Inferior parietal cortex (tissue), 1 donor: ENCODE measurements around the gene ELK3.

Experiments used
- DNase-seq: peaks from one replicate; pipeline ENCODE4 v3.0.0-alpha.2; 2016; ENCODE audit errors: extremely low spot score

Gene ELK3

GRCh38 chr12:96234591-96235483 is 40.7 kb downstream of the ELK3 start:
- no peak for DNase-seq

GRCh38 chr12:96235484-96235826 is 41.3 kb downstream of the ELK3 start:
- no peak for DNase-seq

GRCh38 chr12:96236221-96236822 is 42.1 kb downstream of the ELK3 start:
- no peak for DNase-seq

GRCh38 chr12:96237035-96237434 is 42.9 kb downstream of the ELK3 start:
- DNase-seq: no peak

- DNase-seq: no peak
Measured at GRCh38 chr12:96237465-96238077, 43.4 kb downstream of the ELK3 start.

- no peak for DNase-seq
Measured at GRCh38 chr12:96238336-96239047, 44.3 kb downstream of the ELK3 start.

- DNase-seq: no peak
Measured at GRCh38 chr12:96239711-96240635, 45.8 kb downstream of the ELK3 start.

GRCh38 chr12:96240656-96241055 is 46.5 kb downstream of the ELK3 start:
- no peak for DNase-seq

GRCh38 chr12:96241431-96241830 is 47.3 kb downstream of the ELK3 start:
- no peak for DNase-seq

- no peak for DNase-seq
Measured at GRCh38 chr12:96241846-96242256, 47.7 kb downstream of the ELK3 start.

GRCh38 chr12:96242597-96242996 is 48.4 kb downstream of the ELK3 start:
- DNase-seq: no peak

- DNase-seq: no peak
Measured at GRCh38 chr12:96244826-96245225, 50.7 kb downstream of the ELK3 start.

- no peak for DNase-seq
Measured at GRCh38 chr12:96246926-96247505, 52.8 kb downstream of the ELK3 start.

GRCh38 chr12:96247563-96247962 is 53.4 kb downstream of the ELK3 start:
- DNase-seq: no peak

GRCh38 chr12:96248136-96248931 is 54.2 kb downstream of the ELK3 start:
- no peak for DNase-seq

- no peak for DNase-seq
Measured at GRCh38 chr12:96249196-96250118, 55.3 kb downstream of the ELK3 start.

- no peak for DNase-seq
Measured at GRCh38 chr12:96250119-96250685, 56.0 kb downstream of the ELK3 start.

GRCh38 chr12:96255077-96255476 is 60.9 kb downstream of the ELK3 start:
- DNase-seq: no peak
